ENCODE data around the gene IFNA17. TPM values are rescaled to one million over a fixed set of nuclear protein-coding genes. Genes with fewer than 3 reads are reported as not detected.

The IFNA17 gene
- total RNA-seq, 1 experiment from 2014 or later, result not detected

- Mint-ChIP-seq H3K27ac (ENCODE audit: unreplicated experiment) (no peak overlapping the region), H3K27me3 (ENCODE audit: unreplicated experiment) (peaks cover 13% of the 10 kb centered on the region), H3K4me3 (ENCODE audit: low read depth, unreplicated experiment) (no peak overlapping the region), H3K36me3 (ENCODE audit: insufficient read depth, unreplicated experiment) (no peaks in the 10 kb centered on the region), H3K9me3 (ENCODE audit: low read depth, unreplicated experiment) (no peaks in the 10 kb centered on the region), H3K4me1 (ENCODE audit: low read depth, unreplicated experiment) (no peaks in the 10 kb centered on the region)
- BruUV-seq (replicated peaks), result no TSS peak
- intact Hi-C loops (cut with micrococcal nuclease; ENCODE audit: unreplicated experiment), result no loop called here
- no peak for DNase-seq
- TF ChIP-seq CTCF (IDR thresholded peaks at IDR 0.05; ENCODE audit: unreplicated experiment), result no peak
- CTCF ChIA-PET, result no interaction called here
Observed at GRCh38 chr9:21265421-21266189, 37.6 kb upstream of the IFNA17 start.

GRCh38 chr9:21255538-21256212, 27.7 kb upstream of the IFNA17 start:
- Mint-ChIP-seq H3K4me3 (ENCODE audit: low read depth, unreplicated experiment) (no peak overlapping the region), H3K27ac (ENCODE audit: unreplicated experiment) (no peak overlapping the region), H3K27me3 (ENCODE audit: unreplicated experiment) (peaks cover 11% of the 10 kb centered on the region), H3K36me3 (ENCODE audit: insufficient read depth, unreplicated experiment) (no peaks in the 10 kb centered on the region), H3K9me3 (ENCODE audit: low read depth, unreplicated experiment) (no peaks in the 10 kb centered on the region), H3K4me1 (ENCODE audit: low read depth, unreplicated experiment) (peaks cover 16% of the 10 kb centered on the region)
- intact Hi-C loops (cut with micrococcal nuclease; ENCODE audit: unreplicated experiment), result no loop called here
- no peak for DNase-seq
- CTCF ChIA-PET, result no interaction called here
- no peak for TF ChIP-seq CTCF (IDR thresholded peaks at IDR 0.05; ENCODE audit: unreplicated experiment)
- BruUV-seq (replicated peaks), result no TSS peak

- CTCF ChIA-PET, result interaction anchor here (0.7 to 2.2 kb wide), 8 partner anchors 10 to 202 kb away, joined by 3 to 16 read pairs (median 5); no protein-coding TSS in a partner anchor
- BruUV-seq (replicated peaks), result no TSS peak
- TF ChIP-seq CTCF (IDR thresholded peaks at IDR 0.05; ENCODE audit: unreplicated experiment), result peak; percentile 33
- Mint-ChIP-seq H3K36me3 (ENCODE audit: insufficient read depth, unreplicated experiment) (no peaks in the 10 kb centered on the region), H3K4me1 (ENCODE audit: low read depth, unreplicated experiment) (peaks cover 16% of the 10 kb centered on the region), H3K27ac (ENCODE audit: unreplicated experiment) (no peak overlapping the region), H3K9me3 (ENCODE audit: low read depth, unreplicated experiment) (no peaks in the 10 kb centered on the region), H3K27me3 (ENCODE audit: unreplicated experiment) (peaks cover 11% of the 10 kb centered on the region), H3K4me3 (ENCODE audit: low read depth, unreplicated experiment) (no peak overlapping the region)
- intact Hi-C loops (cut with micrococcal nuclease; ENCODE audit: unreplicated experiment), result loop anchor here (2.0 to 5.0 kb wide), 2 partner anchors 54 to 142 kb away; partner anchors contain the start of gene IFNA5
- peak; percentile 21 for DNase-seq
Observed at GRCh38 chr9:21252721-21253547, 24.9 kb upstream of the IFNA17 start.

- H3K36me3 Mint-ChIP-seq (ENCODE audit: insufficient read depth, unreplicated experiment), result no peaks in the 10 kb centered on the region
- CTCF ChIA-PET, result interaction anchor here (0.6 to 2.2 kb wide), 4 partner anchors 11 to 519 kb away, joined by 3 to 7 read pairs (median 4); no protein-coding TSS in a partner anchor
- H3K9me3 Mint-ChIP-seq (ENCODE audit: low read depth, unreplicated experiment), result no peaks in the 10 kb centered on the region
- peaks cover 7% of the 10 kb centered on the region for H3K27me3 Mint-ChIP-seq (ENCODE audit: unreplicated experiment)
- H3K4me1 Mint-ChIP-seq (ENCODE audit: low read depth, unreplicated experiment), result peaks cover 16% of the 10 kb centered on the region
- no peak for TF ChIP-seq CTCF (IDR thresholded peaks at IDR 0.05; ENCODE audit: unreplicated experiment)
- H3K27ac Mint-ChIP-seq (ENCODE audit: unreplicated experiment), result no peak overlapping the region
- no peak for DNase-seq
- intact Hi-C loops (cut with micrococcal nuclease; ENCODE audit: unreplicated experiment), result loop anchor here (2.0 to 5.0 kb wide), 3 partner anchors 56 to 537 kb away; partner anchors contain the start of gene IFNA5
- no peak overlapping the region for H3K4me3 Mint-ChIP-seq (ENCODE audit: low read depth, unreplicated experiment)
- no TSS peak for BruUV-seq (replicated peaks)
Observed at GRCh38 chr9:21251638-21252037, 23.6 kb upstream of the IFNA17 start.
